Immature natural killer cell (primary cell): ENCODE measurements around the gene TTLL10. TPM values are rescaled to one million over a fixed set of nuclear protein-coding genes. Genes with fewer than 3 reads are reported as not detected.

Experiments
- DNase-seq, 3 donors: peaks; one replicate each; pipeline ENCODE4 v3.0.0; 2022; ENCODE audit warnings: mixed read lengths in 1 of 3
- H3K27ac Mint-ChIP-seq, 6 donors: one replicate each; pipeline ENCODE4 v1.8.0; 2020; ENCODE audit warnings: mixed read lengths in 6 of 6, mild to moderate bottlenecking in 5 of 6, inconsistent platforms in 4 of 6, moderate library complexity in 3 of 6
- H3K27me3 Mint-ChIP-seq, 3 donors: one replicate each; pipeline ENCODE4 v1.8.0; 2020 to 2021; ENCODE audit warnings: low read depth in 3 of 3, mild to moderate bottlenecking in 3 of 3, mixed read lengths in 3 of 3, moderate library complexity in 3 of 3, inconsistent platforms in 1 of 3
- H3K36me3 Mint-ChIP-seq, 3 donors: one replicate each; pipeline ENCODE4 v1.8.0; 2020; ENCODE audit warnings: mixed read lengths in 3 of 3, inconsistent platforms in 2 of 3, mild to moderate bottlenecking in 2 of 3
- H3K4me1 Mint-ChIP-seq, 2 donors: one replicate each; pipeline ENCODE4 v1.8.0; 2020; ENCODE audit warnings: inconsistent platforms in 2 of 2, mild to moderate bottlenecking in 2 of 2, mixed read lengths in 2 of 2, moderate library complexity in 1 of 2
- H3K4me3 Mint-ChIP-seq, 5 donors: one replicate each; pipeline ENCODE4 v1.8.0; 2020; ENCODE audit warnings: mild to moderate bottlenecking in 5 of 5, mixed read lengths in 5 of 5, inconsistent platforms in 3 of 5, moderate library complexity in 3 of 5
- H3K9me3 Mint-ChIP-seq, 6 donors: one replicate each; pipeline ENCODE4 v1.8.0; 2020; ENCODE audit warnings: mild to moderate bottlenecking in 6 of 6, mixed read lengths in 6 of 6, inconsistent platforms in 4 of 6, moderate library complexity in 3 of 6
- polyA plus RNA-seq, 3 donors: library from polyadenylated mRNA; unstranded; fragments of 300-500 nt; fragmentation: Illumina TruSeq; gene quantifications; one replicate each; pipeline ENCODE4 v1.2.3, GENCODE V29; 2021

Gene TTLL10
- polyA plus RNA-seq, 3 donors from 2014 or later: 0.68 to 0.83 (median 0.69) TPM

GRCh38 chr1:1199961-1200875 is 26.5 kb downstream of the TTLL10 start:
- Mint-ChIP-seq H3K9me3 (peaks cover 0 to 2% (median 0%) of the 10 kb centered on the region in 6 donors), H3K36me3 (no peaks in the 10 kb centered on the region), H3K4me3 (peak overlapping the region; percentile 51 to 70 (median 61)), H3K27ac (peak overlapping the region; percentile 70 to 94 (median 88)), H3K4me1 (peaks cover 0 to 12% of the 10 kb centered on the region in 2 donors), H3K27me3 (peaks cover 0 to 2% (median 2%) of the 10 kb centered on the region in 3 donors)
- no peak for DNase-seq

GRCh38 chr1:1200876-1201810 is 27.5 kb downstream of the TTLL10 start:
- Mint-ChIP-seq H3K27me3 (peaks cover 0 to 2% (median 1%) of the 10 kb centered on the region in 3 donors), H3K4me3 (peak overlapping the region; percentile 41 to 70 (median 61)), H3K9me3 (no peaks in the 10 kb centered on the region), H3K27ac (peak overlapping the region; percentile 53 to 94 (median 80)), H3K36me3 (no peaks in the 10 kb centered on the region), H3K4me1 (peaks cover 0 to 16% of the 10 kb centered on the region in 2 donors)
- peak; percentile 88 to 94 (median 89) for DNase-seq

GRCh38 chr1:1202831-1203560 is 29.3 kb downstream of the TTLL10 start:
- H3K27me3 Mint-ChIP-seq: peaks cover 0 to 10% (median 5%) of the 10 kb centered on the region in 3 donors
- H3K36me3 Mint-ChIP-seq: no peaks in the 10 kb centered on the region
- H3K4me1 Mint-ChIP-seq: peaks cover 4 to 26% of the 10 kb centered on the region in 2 donors
- H3K9me3 Mint-ChIP-seq: no peaks in the 10 kb centered on the region
- DNase-seq: no peak
- H3K27ac Mint-ChIP-seq: peak overlapping the region in 2 of 6 donors; percentile 51 to 84
- H3K4me3 Mint-ChIP-seq: no peak overlapping the region

- no peak for DNase-seq
- no peaks in the 10 kb centered on the region for H3K9me3 Mint-ChIP-seq
- peak overlapping the region in 1 of 5 donors; percentile 33 for H3K4me3 Mint-ChIP-seq
- peak overlapping the region in 2 of 6 donors; percentile 10 to 62 for H3K27ac Mint-ChIP-seq
- H3K27me3 Mint-ChIP-seq: peaks cover under 1 to 14% (median 12%) of the 10 kb centered on the region in 3 donors
- H3K4me1 Mint-ChIP-seq: peaks cover 12 to 32% of the 10 kb centered on the region in 2 donors
- H3K36me3 Mint-ChIP-seq: no peaks in the 10 kb centered on the region
These were observed 30.1 kb downstream of the TTLL10 start for GRCh38 chr1:1203561-1204424.

- Mint-ChIP-seq H3K9me3 (no peaks in the 10 kb centered on the region), H3K27ac (peak overlapping the region in 3 of 6 donors; percentile 10 to 67 (median 62)), H3K27me3 (peaks cover 3 to 14% (median 14%) of the 10 kb centered on the region in 3 donors), H3K4me1 (peaks cover 16 to 37% of the 10 kb centered on the region in 2 donors), H3K4me3 (peak overlapping the region in 3 of 5 donors; percentile 18 to 59 (median 33)), H3K36me3 (no peaks in the 10 kb centered on the region)
- no peak for DNase-seq
These were observed 30.8 kb downstream of the TTLL10 start for GRCh38 chr1:1204425-1204920.

- peaks cover 3 to 18% (median 14%) of the 10 kb centered on the region in 3 donors for H3K27me3 Mint-ChIP-seq
- DNase-seq: no peak
- H3K9me3 Mint-ChIP-seq: no peaks in the 10 kb centered on the region
- H3K27ac Mint-ChIP-seq: peak overlapping the region in 3 of 6 donors; percentile 40 to 67 (median 53)
- H3K36me3 Mint-ChIP-seq: no peaks in the 10 kb centered on the region
- peak overlapping the region; percentile 59 to 69 (median 65) for H3K4me3 Mint-ChIP-seq
- peaks cover 16 to 37% of the 10 kb centered on the region in 2 donors for H3K4me1 Mint-ChIP-seq
These were observed 31.5 kb downstream of the TTLL10 start for GRCh38 chr1:1204998-1205768.

GRCh38 chr1:1205769-1206375 is 32.2 kb downstream of the TTLL10 start:
- H3K4me1 Mint-ChIP-seq: peaks cover 17 to 37% of the 10 kb centered on the region in 2 donors
- no peaks in the 10 kb centered on the region for H3K9me3 Mint-ChIP-seq
- H3K36me3 Mint-ChIP-seq: no peaks in the 10 kb centered on the region
- peaks cover 3 to 19% (median 14%) of the 10 kb centered on the region in 3 donors for H3K27me3 Mint-ChIP-seq
- peak overlapping the region in 3 of 6 donors; percentile 40 to 80 (median 77) for H3K27ac Mint-ChIP-seq
- peak overlapping the region; percentile 65 to 84 (median 70) for H3K4me3 Mint-ChIP-seq
- DNase-seq: no peak

GRCh38 chr1:1206376-1206965 is 32.8 kb downstream of the TTLL10 start, which contains the start of gene TNFRSF18:
Gene TNFRSF18, minus strand, starts transcription at chr1:1206592. Its CDS starts 21 bp downstream, at chr1:1206571.
- no peaks in the 10 kb centered on the region for H3K9me3 Mint-ChIP-seq
- peaks cover 3 to 19% (median 14%) of the 10 kb centered on the region in 3 donors for H3K27me3 Mint-ChIP-seq
- H3K36me3 Mint-ChIP-seq: no peaks in the 10 kb centered on the region
- H3K4me1 Mint-ChIP-seq: peaks cover 21 to 38% of the 10 kb centered on the region in 2 donors
- peak; percentile 45 to 55 (median 47) for DNase-seq
- peak within 1 kb of the TSS; percentile 43 to 80 (median 64) for H3K27ac Mint-ChIP-seq
- H3K4me3 Mint-ChIP-seq: peak within 1 kb of the TSS; percentile 65 to 84 (median 70)

GRCh38 chr1:1206966-1207531 is 33.4 kb downstream of the TTLL10 start:
- H3K36me3 Mint-ChIP-seq: no peaks in the 10 kb centered on the region

GRCh38 chr1:1207571-1207892 is 33.9 kb downstream of the TTLL10 start:
- Mint-ChIP-seq H3K9me3 (no peaks in the 10 kb centered on the region), H3K27me3 (peaks cover 6 to 22% (median 17%) of the 10 kb centered on the region in 3 donors), H3K27ac (peak overlapping the region; percentile 93 to 97 (median 95)), H3K4me1 (peaks cover 21 to 42% of the 10 kb centered on the region in 2 donors), H3K4me3 (peak overlapping the region; percentile 13 to 90 (median 85)), H3K36me3 (no peaks in the 10 kb centered on the region)
- no peak for DNase-seq

More at GRCh38 chr1:1206966-1207531, 33.4 kb downstream of the TTLL10 start:
- DNase-seq: no peak
- H3K9me3 Mint-ChIP-seq: no peaks in the 10 kb centered on the region
- peak overlapping the region; percentile 65 to 84 (median 70) for H3K4me3 Mint-ChIP-seq
- peaks cover 3 to 19% (median 14%) of the 10 kb centered on the region in 3 donors for H3K27me3 Mint-ChIP-seq
- H3K27ac Mint-ChIP-seq: peak overlapping the region in 5 of 6 donors; percentile 43 to 80 (median 76)
- peaks cover 21 to 39% of the 10 kb centered on the region in 2 donors for H3K4me1 Mint-ChIP-seq
